AG10803 (cell line): Measurements from ENCODE around the gene PPP2R3C.
A peak's percentile ranks its signal among the peaks of the same experiment; 100 is the strongest.

Experiments
- DNase-seq: peaks from one replicate; pipeline ENCODE4 v3.0.0; 2010; ENCODE audit warnings: low read depth
- H3K4me3 ChIP-seq: 2 replicates; pipeline ENCODE4 v1.5.1; 2011; ENCODE audit warnings: mild to moderate bottlenecking, low read length, control low read depth
- TF ChIP-seq, protein P1 (sequence below): conservative IDR thresholded peaks from 2 replicates; pipeline ENCODE4 v1.5.1; 2011; ENCODE audit warnings: mild to moderate bottlenecking, low read length, control low read depth, inconsistent platforms

PPP2R3C gene

DNA sequence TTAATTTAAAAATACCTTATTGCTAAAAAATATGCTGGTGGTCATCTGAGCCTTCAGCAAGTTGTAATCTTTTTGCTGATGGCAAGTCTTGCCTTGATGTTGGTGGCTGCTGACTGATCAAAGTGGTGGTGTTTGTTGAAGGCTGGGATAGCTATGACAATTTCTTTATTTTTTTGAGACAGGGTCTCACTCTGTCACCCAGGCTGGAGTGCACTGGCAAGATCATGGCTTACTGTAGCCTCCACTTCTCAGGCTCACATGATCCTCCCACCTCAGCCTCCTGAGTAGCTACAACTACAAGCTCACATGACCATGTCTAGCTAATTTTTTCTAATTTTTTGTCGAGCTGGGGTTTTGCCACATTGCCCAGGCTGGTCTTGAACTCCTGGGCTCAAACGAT is 25.4 kb upstream of the PPP2R3C start:
- TF ChIP-seq, protein P1, sequence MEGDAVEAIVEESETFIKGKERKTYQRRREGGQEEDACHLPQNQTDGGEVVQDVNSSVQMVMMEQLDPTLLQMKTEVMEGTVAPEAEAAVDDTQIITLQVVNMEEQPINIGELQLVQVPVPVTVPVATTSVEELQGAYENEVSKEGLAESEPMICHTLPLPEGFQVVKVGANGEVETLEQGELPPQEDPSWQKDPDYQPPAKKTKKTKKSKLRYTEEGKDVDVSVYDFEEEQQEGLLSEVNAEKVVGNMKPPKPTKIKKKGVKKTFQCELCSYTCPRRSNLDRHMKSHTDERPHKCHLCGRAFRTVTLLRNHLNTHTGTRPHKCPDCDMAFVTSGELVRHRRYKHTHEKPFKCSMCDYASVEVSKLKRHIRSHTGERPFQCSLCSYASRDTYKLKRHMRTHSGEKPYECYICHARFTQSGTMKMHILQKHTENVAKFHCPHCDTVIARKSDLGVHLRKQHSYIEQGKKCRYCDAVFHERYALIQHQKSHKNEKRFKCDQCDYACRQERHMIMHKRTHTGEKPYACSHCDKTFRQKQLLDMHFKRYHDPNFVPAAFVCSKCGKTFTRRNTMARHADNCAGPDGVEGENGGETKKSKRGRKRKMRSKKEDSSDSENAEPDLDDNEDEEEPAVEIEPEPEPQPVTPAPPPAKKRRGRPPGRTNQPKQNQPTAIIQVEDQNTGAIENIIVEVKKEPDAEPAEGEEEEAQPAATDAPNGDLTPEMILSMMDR: no peak
- DNase-seq: no peak
- H3K4me3 ChIP-seq: no peak overlapping the region

DNA sequence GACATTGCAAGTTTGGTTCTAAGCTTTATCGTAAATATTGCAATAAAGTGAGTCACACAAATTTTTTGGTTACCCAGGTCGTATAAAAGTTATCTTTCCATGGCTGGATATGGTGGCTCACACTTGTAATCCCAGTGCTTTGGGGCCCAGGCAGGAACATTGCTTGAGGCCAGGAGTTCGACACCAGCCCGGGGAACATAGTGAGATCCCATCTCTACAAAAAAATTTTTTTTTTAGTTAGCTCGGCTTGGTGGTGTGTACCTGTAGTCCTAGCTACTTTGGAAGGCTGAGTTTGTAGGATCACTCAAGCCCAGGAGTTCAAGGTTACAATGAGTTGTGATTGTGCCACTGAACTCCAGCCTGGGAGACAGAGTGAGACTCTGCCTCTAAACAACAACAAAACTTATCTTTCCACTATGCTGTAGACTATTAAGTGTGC is 24.9 kb upstream of the PPP2R3C start:
- DNase-seq: no peak
- no peak overlapping the region for H3K4me3 ChIP-seq
- TF ChIP-seq, protein P1: no peak

DNA sequence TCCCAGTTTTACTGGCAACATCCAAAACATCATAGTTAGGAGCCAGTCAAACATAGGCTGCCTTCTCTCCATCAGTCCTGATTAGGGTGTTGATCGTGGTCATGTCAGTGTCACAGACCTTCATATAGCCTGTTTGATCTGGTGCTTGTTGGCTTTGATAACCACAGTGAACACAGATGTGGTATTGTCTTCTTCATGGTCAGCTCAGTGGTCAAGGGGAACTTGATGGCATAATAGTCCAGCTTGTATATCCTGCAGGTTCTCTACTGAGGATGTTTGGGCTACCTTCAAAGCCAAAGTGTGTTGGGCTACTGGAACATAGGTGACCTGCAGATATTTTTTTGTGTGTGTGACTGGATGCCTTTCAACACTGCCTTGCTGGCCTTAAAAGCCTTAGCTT is 22.2 kb upstream of the PPP2R3C start:
- TF ChIP-seq, protein P1: no peak
- no peak overlapping the region for H3K4me3 ChIP-seq
- DNase-seq: no peak

- TF ChIP-seq, protein P1: peak; percentile 53
- no peak overlapping the region for H3K4me3 ChIP-seq
- peak; percentile 39 for DNase-seq
Observed at GRCh38 chr14:35140718-35141581, 19.2 kb upstream of the PPP2R3C start.

DNA sequence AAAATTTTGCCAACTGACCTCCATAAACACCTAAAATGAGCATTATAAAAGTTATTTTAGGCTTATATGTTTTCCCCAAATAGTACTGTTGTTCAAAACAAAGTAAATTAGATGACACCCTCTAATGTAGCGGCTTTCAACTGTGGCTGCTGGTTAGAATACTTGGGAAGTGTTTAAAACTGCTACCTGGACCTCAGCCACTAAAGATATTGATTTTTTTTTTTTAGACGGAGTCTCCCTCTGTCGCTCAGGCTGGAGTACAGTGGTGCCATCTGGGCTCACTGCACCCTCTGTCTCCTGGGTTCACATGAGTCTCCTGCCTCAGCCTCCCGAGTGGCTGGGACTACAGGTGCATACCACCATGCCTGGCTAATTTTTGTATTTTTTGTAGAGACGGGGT is 16.8 kb upstream of the PPP2R3C start:
- no peak for DNase-seq
- TF ChIP-seq, protein P1: no peak
- no peak overlapping the region for H3K4me3 ChIP-seq

GRCh38 chr14:35134329-35135123 is 12.7 kb upstream of the PPP2R3C start:
- TF ChIP-seq, protein P1: no peak
- no peak for DNase-seq

More at GRCh38 chr14:35134329-35135123, 12.7 kb upstream of the PPP2R3C start:
- no peak overlapping the region for H3K4me3 ChIP-seq
